IPS-15b (cell line): Measurements from ENCODE around the gene TAAR8.

Source experiments
- H3K27me3 ChIP-seq: one replicate; pipeline ENCODE4 v1.6.1; 2013; ENCODE audit warnings: low read length; ENCODE audit not compliant: control insufficient read depth, insufficient read depth
- H3K36me3 ChIP-seq: one replicate; pipeline ENCODE4 v1.6.1; 2013; ENCODE audit warnings: low read length; ENCODE audit not compliant: control insufficient read depth, insufficient read depth
- H3K4me1 ChIP-seq: one replicate; pipeline ENCODE4 v1.6.1; 2013; ENCODE audit warnings: mild to moderate bottlenecking, low read length; ENCODE audit not compliant: control insufficient read depth, insufficient read depth
- H3K4me3 ChIP-seq: one replicate; pipeline ENCODE4 v1.5.1; 2013; ENCODE audit warnings: low read depth, low read length
- H3K9ac ChIP-seq: one replicate; pipeline ENCODE4 v1.6.1; 2013; ENCODE audit warnings: low read depth, mild to moderate bottlenecking, low read length
- H3K9me3 ChIP-seq: one replicate; pipeline ENCODE4 v1.6.1; 2013; ENCODE audit warnings: mild to moderate bottlenecking, low read length; ENCODE audit not compliant: control insufficient read depth, insufficient read depth

Gene TAAR8

GRCh38 chr6:132552372-132552771, at the start of gene TAAR8:
Gene TAAR8 (plus strand): TSS chr6:132552672. CDS start chr6:132552693, 21 bp downstream.
- H3K4me1 ChIP-seq = no peaks in the 10 kb centered on the region
- H3K36me3 ChIP-seq = no peaks in the 10 kb centered on the region
- H3K9me3 ChIP-seq = no peaks in the 10 kb centered on the region
- H3K4me3 ChIP-seq = no peak within 1 kb of the TSS
- H3K27me3 ChIP-seq = no peaks in the 10 kb centered on the region
- no peak within 1 kb of the TSS for H3K9ac ChIP-seq

GRCh38 chr6:132504757-132505156, 47.7 kb upstream of the TAAR8 start:
- Histone ChIP-seq H3K36me3 (peaks cover 2% of the 10 kb centered on the region), H3K9me3 (no peaks in the 10 kb centered on the region), H3K4me1 (no peaks in the 10 kb centered on the region), H3K27me3 (no peaks in the 10 kb centered on the region), H3K4me3 (no peak overlapping the region), H3K9ac (no peak overlapping the region)

GRCh38 chr6:132505158-132505557, 47.3 kb upstream of the TAAR8 start:
- Histone ChIP-seq H3K9me3 (no peaks in the 10 kb centered on the region), H3K36me3 (peaks cover 2% of the 10 kb centered on the region), H3K4me3 (no peak overlapping the region), H3K27me3 (no peaks in the 10 kb centered on the region), H3K9ac (no peak overlapping the region), H3K4me1 (no peaks in the 10 kb centered on the region)

DNA sequence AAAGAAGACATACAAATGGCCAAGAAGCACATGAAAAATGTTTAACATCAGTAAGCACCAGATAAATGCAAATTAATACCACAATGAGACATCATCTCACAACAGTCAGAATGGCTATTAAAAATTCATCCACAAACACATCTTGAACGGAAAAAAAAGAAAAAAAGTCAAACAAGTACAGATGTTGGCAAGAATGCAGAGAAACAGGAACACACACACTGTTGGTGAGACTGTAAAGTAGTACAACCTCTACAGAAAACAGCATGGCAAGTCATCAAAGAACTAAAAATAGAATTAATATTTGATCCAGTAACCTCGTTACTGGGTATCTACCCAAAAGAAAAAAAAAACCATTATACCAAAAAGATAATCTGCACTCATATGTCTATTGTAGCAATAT, 46.0 kb upstream of the TAAR8 start:
- H3K4me3 ChIP-seq = no peak overlapping the region
- no peaks in the 10 kb centered on the region for H3K27me3 ChIP-seq
- H3K4me1 ChIP-seq = peaks cover 3% of the 10 kb centered on the region
- peaks cover 2% of the 10 kb centered on the region for H3K36me3 ChIP-seq
- H3K9ac ChIP-seq = no peak overlapping the region
- no peaks in the 10 kb centered on the region for H3K9me3 ChIP-seq

DNA sequence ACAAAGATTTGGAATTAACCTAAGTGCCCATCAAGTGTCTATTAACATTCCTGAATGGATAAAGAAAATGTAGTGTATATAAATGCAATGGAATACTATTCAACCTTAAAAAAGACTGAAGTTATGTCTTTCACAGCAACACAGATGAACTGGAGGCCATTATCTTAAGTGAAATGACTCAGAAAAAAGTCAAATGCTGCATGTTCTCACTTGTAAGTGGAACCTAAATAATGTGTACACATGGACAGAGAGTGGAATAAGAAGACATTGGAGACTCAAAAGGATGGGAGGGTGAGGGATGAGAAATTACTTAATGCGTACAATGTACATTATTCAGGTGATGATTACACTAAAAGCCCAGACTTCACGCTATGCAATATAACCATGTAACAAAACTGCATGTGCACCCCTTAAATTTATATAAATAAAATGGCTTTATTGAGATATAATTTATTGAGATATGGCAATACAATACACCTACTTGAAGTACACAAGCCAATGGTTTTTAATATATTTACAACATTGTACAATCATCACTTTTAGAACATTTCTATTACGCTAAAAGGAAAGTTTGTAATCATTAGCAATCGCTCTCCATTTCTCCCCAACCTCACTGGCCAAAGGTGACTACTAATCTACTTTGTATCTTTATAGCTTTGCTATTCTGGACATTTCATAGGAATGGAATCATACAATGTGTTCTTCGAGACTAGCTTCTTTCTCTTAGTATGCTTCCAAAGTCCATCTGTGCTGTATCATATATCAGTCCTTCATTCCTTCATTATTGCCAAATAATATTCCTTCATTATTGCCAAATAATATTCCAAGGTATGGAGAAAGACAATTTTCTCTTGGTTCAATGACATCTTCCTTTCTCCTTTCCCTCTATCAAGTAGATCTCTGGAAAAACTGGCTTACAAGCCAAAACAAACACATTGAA, 45.3 kb upstream of the TAAR8 start:
- Histone ChIP-seq H3K4me1 (peaks cover 3% of the 10 kb centered on the region), H3K9ac (no peak overlapping the region), H3K4me3 (no peak overlapping the region), H3K9me3 (no peaks in the 10 kb centered on the region), H3K36me3 (peaks cover 2% of the 10 kb centered on the region), H3K27me3 (no peaks in the 10 kb centered on the region)

- Histone ChIP-seq H3K4me1 (peaks cover 3% of the 10 kb centered on the region), H3K36me3 (no peaks in the 10 kb centered on the region), H3K4me3 (peak overlapping the region; percentile 33), H3K9me3 (no peaks in the 10 kb centered on the region), H3K9ac (no peak overlapping the region), H3K27me3 (peaks cover 4% of the 10 kb centered on the region)
Measured at GRCh38 chr6:132511210-132511830, 41.2 kb upstream of the TAAR8 start.

GRCh38 chr6:132511831-132512220, 40.6 kb upstream of the TAAR8 start:
- peaks cover 4% of the 10 kb centered on the region for H3K27me3 ChIP-seq
- H3K4me1 ChIP-seq = peaks cover 3% of the 10 kb centered on the region
- H3K4me3 ChIP-seq = peak overlapping the region; percentile 33
- no peaks in the 10 kb centered on the region for H3K36me3 ChIP-seq
- no peak overlapping the region for H3K9ac ChIP-seq
- no peaks in the 10 kb centered on the region for H3K9me3 ChIP-seq

- H3K9me3 ChIP-seq = no peaks in the 10 kb centered on the region
- H3K4me3 ChIP-seq = peak overlapping the region; percentile 71
- H3K27me3 ChIP-seq = peaks cover 4% of the 10 kb centered on the region
- H3K36me3 ChIP-seq = no peaks in the 10 kb centered on the region
- peaks cover 3% of the 10 kb centered on the region for H3K4me1 ChIP-seq
- peak overlapping the region; percentile 1 for H3K9ac ChIP-seq
Measured at GRCh38 chr6:132512342-132512637, 40.2 kb upstream of the TAAR8 start.

DNA sequence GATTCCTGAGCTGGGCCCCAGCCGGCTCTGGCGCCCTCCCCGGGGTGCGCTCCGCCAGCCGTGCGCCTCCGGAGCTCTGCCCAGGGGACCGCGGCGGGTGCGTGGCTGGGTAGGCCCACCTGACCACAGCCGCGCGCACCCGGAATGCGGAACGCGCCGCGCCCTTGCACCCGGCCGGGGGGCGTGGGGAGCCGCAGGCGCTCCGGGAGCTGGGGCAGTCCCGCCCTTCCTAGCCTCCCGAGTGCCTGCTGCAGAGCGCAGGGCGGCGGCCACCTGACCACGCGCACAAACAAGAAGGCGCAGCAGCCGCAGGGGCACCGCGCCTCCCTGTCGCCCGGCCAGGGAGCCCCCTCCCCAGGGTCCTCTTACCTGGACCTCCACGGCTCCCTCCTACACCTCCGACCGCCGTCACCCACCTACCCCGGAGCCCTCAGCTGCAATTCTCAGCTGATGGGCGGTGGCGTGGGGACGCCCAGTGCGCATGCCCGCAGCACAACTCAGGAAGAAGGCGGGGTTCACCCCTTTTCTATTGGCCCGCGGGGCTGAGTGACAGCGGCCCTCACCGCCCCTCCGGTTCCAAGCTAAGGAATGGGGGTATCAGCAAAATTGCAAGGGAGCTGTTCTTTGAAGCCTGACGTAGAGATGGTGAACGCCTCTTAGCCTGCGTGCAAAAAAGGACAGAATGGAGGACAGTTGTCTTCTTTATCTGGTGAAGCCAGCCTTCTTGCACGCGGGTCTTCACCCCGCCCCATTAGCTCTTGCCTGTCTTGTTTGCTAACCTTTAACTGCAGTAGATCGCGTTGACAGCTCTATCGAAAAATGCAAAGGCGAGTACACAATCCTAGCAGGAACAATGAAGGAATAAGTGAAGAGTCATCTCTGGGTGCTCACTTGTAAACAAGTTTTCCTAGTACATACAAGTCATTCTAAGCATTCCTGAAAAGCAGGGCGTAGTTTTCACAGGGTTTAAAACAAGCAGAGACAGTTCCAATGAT, 39.5 kb upstream of the TAAR8 start, which contains the start of gene STX7:
TSS of gene STX7 (minus strand) at position 479 of the 995 bp plus-strand sequence. CDS start 9,586 bp downstream, outside the sequence.
- Histone ChIP-seq H3K9me3 (no peaks in the 10 kb centered on the region), H3K4me1 (peaks cover 3% of the 10 kb centered on the region), H3K36me3 (no peaks in the 10 kb centered on the region), H3K27me3 (peaks cover 4% of the 10 kb centered on the region), H3K9ac (peak within 1 kb of the TSS; percentile 1), H3K4me3 (peak within 1 kb of the TSS; percentile 71)

GRCh38 chr6:132513831-132514545, 38.5 kb upstream of the TAAR8 start:
- Histone ChIP-seq H3K9ac (no peak overlapping the region), H3K27me3 (peaks cover 4% of the 10 kb centered on the region), H3K4me1 (peaks cover 3% of the 10 kb centered on the region), H3K4me3 (no peak overlapping the region), H3K36me3 (no peaks in the 10 kb centered on the region), H3K9me3 (no peaks in the 10 kb centered on the region)

DNA sequence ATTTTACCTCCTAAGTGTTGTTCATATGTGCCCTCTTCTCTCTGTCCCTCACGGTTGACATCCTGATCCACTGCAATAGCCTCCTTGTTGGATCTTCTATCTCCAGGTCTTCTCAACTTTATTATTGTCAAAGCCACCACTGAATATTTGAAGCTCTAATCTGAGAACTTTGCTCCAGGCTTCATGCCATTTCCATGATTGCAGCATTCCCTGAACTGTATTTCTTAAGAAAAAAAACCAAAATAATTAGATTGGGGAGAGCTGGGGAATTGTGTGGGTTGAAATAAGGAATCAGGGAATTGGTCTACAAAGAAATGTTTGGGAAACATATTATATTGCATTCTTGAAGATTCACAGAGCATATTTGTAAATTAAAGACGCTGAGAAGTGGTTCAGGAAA, 37.1 kb upstream of the TAAR8 start:
- no peaks in the 10 kb centered on the region for H3K36me3 ChIP-seq
- H3K4me1 ChIP-seq = peaks cover 3% of the 10 kb centered on the region
- no peaks in the 10 kb centered on the region for H3K9me3 ChIP-seq
- H3K27me3 ChIP-seq = peaks cover 4% of the 10 kb centered on the region
- H3K9ac ChIP-seq = no peak overlapping the region
- no peak overlapping the region for H3K4me3 ChIP-seq
